DMS153 treated with DMSO at 0.1 percent for 48 hours (cell line): ENCODE results near the gene VAPB.
"Not testable (repeated sequence)": the region's sequence is repeated elsewhere in the genome, so short reads cannot be mapped to it uniquely, and the experiment has no call there.

ENCODE experiments used
- DNase-seq: peaks from one replicate; lab custom pipeline; 2025; ENCODE audit not compliant: unreplicated experiment; lab: John Stamatoyannopoulos, UW

The VAPB gene

GRCh38 chr20:58388882-58389323, at the start of gene VAPB:
TSS of gene VAPB (plus strand) at chr20:58389229. CDS start at chr20:58389460, 231 bp downstream.
- DNase-seq: peak; percentile 93

- DNase-seq: no peak
These were observed 49.3 kb upstream of the VAPB start for GRCh38 chr20:58339741-58340140.

- DNase-seq: no peak
These were observed 48.9 kb upstream of the VAPB start for GRCh38 chr20:58340151-58340550.

- no peak for DNase-seq
These were observed 48.2 kb upstream of the VAPB start for GRCh38 chr20:58340853-58341252.

- no peak for DNase-seq
These were observed 46.7 kb upstream of the VAPB start for GRCh38 chr20:58342104-58342945.

- no peak for DNase-seq
These were observed 44.3 kb upstream of the VAPB start for GRCh38 chr20:58344741-58345140.

GRCh38 chr20:58349570-58349969, 39.5 kb upstream of the VAPB start:
- DNase-seq: no peak

GRCh38 chr20:58352468-58352867, 36.6 kb upstream of the VAPB start:
- no peak for DNase-seq

- DNase-seq: no peak
These were observed 29.6 kb upstream of the VAPB start for GRCh38 chr20:58359441-58359840.

GRCh38 chr20:58360936-58361335, 28.1 kb upstream of the VAPB start:
- DNase-seq: no peak

- DNase-seq: no peak
These were observed 27.4 kb upstream of the VAPB start for GRCh38 chr20:58361481-58362205.

- no peak for DNase-seq
These were observed 26.9 kb upstream of the VAPB start for GRCh38 chr20:58362206-58362516.

GRCh38 chr20:58362970-58363369, 26.1 kb upstream of the VAPB start:
- DNase-seq: no peak

- no peak for DNase-seq
These were observed 22.2 kb upstream of the VAPB start for GRCh38 chr20:58366866-58367265.

- no peak for DNase-seq
These were observed 16.2 kb upstream of the VAPB start for GRCh38 chr20:58372806-58373205.

GRCh38 chr20:58373296-58373695, 15.7 kb upstream of the VAPB start:
- not testable (repeated sequence) for DNase-seq

GRCh38 chr20:58374027-58374850, 14.8 kb upstream of the VAPB start:
- no peak for DNase-seq

- DNase-seq: no peak
These were observed 13.9 kb upstream of the VAPB start for GRCh38 chr20:58374906-58375758.

- no peak for DNase-seq
These were observed 13.2 kb upstream of the VAPB start for GRCh38 chr20:58375759-58376352.

- DNase-seq: no peak
These were observed 12.0 kb upstream of the VAPB start for GRCh38 chr20:58377017-58377416.
